Left ventricle myocardium inferior (tissue), 1 donor: ENCODE data around the gene RNF212. TPM values are rescaled to one million over a fixed set of nuclear protein-coding genes. Genes with fewer than 3 reads are reported as not detected.

Experiments used
- DNase-seq: peaks from one replicate; pipeline ENCODE4 v3.0.0-alpha.2; 2020
- H3K27ac ChIP-seq: fragments of 200-600 bp; replicated peaks from 2 replicates; pipeline ENCODE4 v1.8.0; 2021
- H3K27me3 ChIP-seq: fragments of 200-600 bp; 2 replicates; pipeline ENCODE4 v1.8.0; 2021; ENCODE audit warnings: low read depth
- H3K36me3 ChIP-seq: fragments of 200-600 bp; 2 replicates; pipeline ENCODE4 v1.8.0; 2021
- H3K4me1 ChIP-seq: fragments of 200-600 bp; 2 replicates; pipeline ENCODE4 v1.8.0; 2021
- H3K4me3 ChIP-seq: fragments of 200-600 bp; 2 replicates; pipeline ENCODE4 v1.8.0; 2021; ENCODE audit warnings: mild to moderate bottlenecking, moderate library complexity
- H3K9me3 ChIP-seq: fragments of 200-600 bp; replicated peaks from 2 replicates; pipeline ENCODE4 v1.8.0; 2021
- CTCF ChIP-seq: fragments of 200-600 bp; IDR thresholded peaks from 2 replicates; pipeline ENCODE4 v1.8.0; 2021; ENCODE audit warnings: antibody characterized with exemption, mild to moderate bottlenecking, borderline replicate concordance
- intact Hi-C: fragments of 100-400 bp; cut with micrococcal nuclease; formaldehyde crosslinking; loops from one replicate; pipeline ENCODE4 v1.11.0; 2022
- total RNA-seq: library from RNA; stranded (reverse); fragmentation: NEBNext Ultra II Directional; extraction: Animal tissue kit (Norgen Biotek cat#: 25700); gene quantifications from one replicate; pipeline ENCODE4 v1.2.1, GENCODE V29; 2021
- donor health status: DM: no; HTN: yes; CAD: no; lungs with severe emphysema.

RNF212 gene
- total RNA-seq, 1 donor from 2014 or later: not detected

GRCh38 chr4:1023895-1024740, 89.2 kb downstream of the RNF212 start:
- DNase-seq: no peak
- H3K4me1 ChIP-seq: peaks cover 5% of the 10 kb centered on the region
- intact Hi-C loops: no loop called here
- no peak overlapping the region for H3K4me3 ChIP-seq
- H3K27ac ChIP-seq: no peak overlapping the region
- TF ChIP-seq CTCF: no peak
- peaks cover 10% of the 10 kb centered on the region for H3K36me3 ChIP-seq
- peaks cover 4% of the 10 kb centered on the region for H3K27me3 ChIP-seq
- H3K9me3 ChIP-seq: no peaks in the 10 kb centered on the region

GRCh38 chr4:1023075-1023640, 90.2 kb downstream of the RNF212 start:
- Histone ChIP-seq H3K36me3 (peaks cover 10% of the 10 kb centered on the region), H3K4me1 (peaks cover 3% of the 10 kb centered on the region), H3K9me3 (no peaks in the 10 kb centered on the region), H3K27ac (no peak overlapping the region), H3K4me3 (no peak overlapping the region), H3K27me3 (no peaks in the 10 kb centered on the region)
- DNase-seq: no peak
- intact Hi-C loops: no loop called here
- TF ChIP-seq CTCF: no peak

GRCh38 chr4:1022739-1023066, 90.7 kb downstream of the RNF212 start:
- no peak for TF ChIP-seq CTCF
- H3K27me3 ChIP-seq: no peaks in the 10 kb centered on the region
- peaks cover 10% of the 10 kb centered on the region for H3K36me3 ChIP-seq
- intact Hi-C loops: no loop called here
- H3K27ac ChIP-seq: no peak overlapping the region
- no peaks in the 10 kb centered on the region for H3K9me3 ChIP-seq
- no peak for DNase-seq
- no peak overlapping the region for H3K4me3 ChIP-seq
- peaks cover 3% of the 10 kb centered on the region for H3K4me1 ChIP-seq

- Histone ChIP-seq H3K4me3 (no peak overlapping the region), H3K36me3 (peaks cover 10% of the 10 kb centered on the region), H3K27ac (no peak overlapping the region), H3K27me3 (no peaks in the 10 kb centered on the region), H3K4me1 (peaks cover 3% of the 10 kb centered on the region), H3K9me3 (no peaks in the 10 kb centered on the region)
- TF ChIP-seq CTCF: no peak
- DNase-seq: no peak
- intact Hi-C loops: no loop called here
Measured at GRCh38 chr4:1022051-1022738, 91.2 kb downstream of the RNF212 start.

Other genes starting within 250 kb of the RNF212 start
- 25.1 TPM for gene GAK, start 181.2 kb downstream of the RNF212 start, total RNA-seq
- gene TMEM175, start 181.1 kb downstream of the RNF212 start, total RNA-seq: 20.3 TPM
- 3.5 TPM for gene DGKQ, start 140.0 kb downstream of the RNF212 start, total RNA-seq
- 9.0 TPM for gene IDUA, start 126.5 kb downstream of the RNF212 start, total RNA-seq
- gene SLC26A1, start 120.2 kb downstream of the RNF212 start, total RNA-seq: not detected
- gene FGFRL1, start 101.9 kb downstream of the RNF212 start, total RNA-seq: 22.4 TPM
- 13.9 TPM for gene SPON2, start 59.0 kb upstream of the RNF212 start, total RNA-seq
- gene CTBP1, start 135.6 kb upstream of the RNF212 start, total RNA-seq: 112 TPM
- 49.5 TPM for gene MAEA, start 176.3 kb upstream of the RNF212 start, total RNA-seq
- 5.9 TPM for gene UVSSA, start 233.6 kb upstream of the RNF212 start, total RNA-seq